Nephron progenitor cell (in vitro differentiated cells): Measurements from ENCODE around the gene ABCG1.
A peak's percentile ranks its signal among the peaks of the same experiment; 100 is the strongest.

ENCODE experiments used
- DNase-seq: peaks from one replicate; pipeline ENCODE4 v3.0.0; 2021
- H3K27ac Mint-ChIP-seq: 2 replicates; pipeline ENCODE4 v1.8.0; 2021; ENCODE audit warnings: mild to moderate bottlenecking, moderate library complexity, mixed read lengths
- H3K27me3 Mint-ChIP-seq: 2 replicates; pipeline ENCODE4 v1.8.0; 2021; ENCODE audit warnings: mild to moderate bottlenecking, low read depth, mixed read lengths; ENCODE audit not compliant: poor library complexity
- H3K36me3 Mint-ChIP-seq: 2 replicates; pipeline ENCODE4 v1.8.0; 2021; ENCODE audit warnings: low read depth, mixed read lengths
- H3K4me1 Mint-ChIP-seq: 2 replicates; pipeline ENCODE4 v1.8.0; 2021; ENCODE audit warnings: mixed read lengths
- H3K4me3 Mint-ChIP-seq: 2 replicates; pipeline ENCODE4 v1.8.0; 2021; ENCODE audit warnings: mild to moderate bottlenecking, moderate library complexity, mixed read lengths
- H3K9me3 Mint-ChIP-seq: 2 replicates; pipeline ENCODE4 v1.8.0; 2021; ENCODE audit warnings: mild to moderate bottlenecking, moderate library complexity, mixed read lengths
- TF ChIP-seq, protein P1 (sequence below): fragments of 200-600 bp; sonication (generic); IDR thresholded peaks from 2 replicates; pipeline ENCODE4 v1.5.0; 2021; ENCODE audit warnings: antibody characterized with exemption

Gene ABCG1

DNA sequence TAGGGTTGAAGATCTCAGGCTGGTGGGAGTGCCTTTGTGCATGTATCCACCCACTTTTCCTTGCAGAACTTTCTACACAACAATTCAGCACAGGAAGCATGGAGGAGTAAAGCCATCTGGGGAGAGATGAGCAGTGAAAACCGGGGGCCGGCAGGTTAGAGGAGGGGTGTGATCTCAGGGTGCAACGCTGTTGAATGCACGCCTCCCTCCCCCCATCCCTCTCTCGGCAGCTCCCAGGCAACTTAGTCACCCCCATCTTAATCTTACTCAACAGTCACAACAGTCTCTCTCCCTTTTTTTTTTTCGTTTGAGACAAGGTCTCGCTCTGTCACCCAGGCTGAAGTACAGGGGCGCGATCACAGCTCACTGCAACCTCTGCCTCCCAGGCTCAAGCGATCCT lies 16.6 kb upstream of the ABCG1 start:
- TF ChIP-seq, protein P1, sequence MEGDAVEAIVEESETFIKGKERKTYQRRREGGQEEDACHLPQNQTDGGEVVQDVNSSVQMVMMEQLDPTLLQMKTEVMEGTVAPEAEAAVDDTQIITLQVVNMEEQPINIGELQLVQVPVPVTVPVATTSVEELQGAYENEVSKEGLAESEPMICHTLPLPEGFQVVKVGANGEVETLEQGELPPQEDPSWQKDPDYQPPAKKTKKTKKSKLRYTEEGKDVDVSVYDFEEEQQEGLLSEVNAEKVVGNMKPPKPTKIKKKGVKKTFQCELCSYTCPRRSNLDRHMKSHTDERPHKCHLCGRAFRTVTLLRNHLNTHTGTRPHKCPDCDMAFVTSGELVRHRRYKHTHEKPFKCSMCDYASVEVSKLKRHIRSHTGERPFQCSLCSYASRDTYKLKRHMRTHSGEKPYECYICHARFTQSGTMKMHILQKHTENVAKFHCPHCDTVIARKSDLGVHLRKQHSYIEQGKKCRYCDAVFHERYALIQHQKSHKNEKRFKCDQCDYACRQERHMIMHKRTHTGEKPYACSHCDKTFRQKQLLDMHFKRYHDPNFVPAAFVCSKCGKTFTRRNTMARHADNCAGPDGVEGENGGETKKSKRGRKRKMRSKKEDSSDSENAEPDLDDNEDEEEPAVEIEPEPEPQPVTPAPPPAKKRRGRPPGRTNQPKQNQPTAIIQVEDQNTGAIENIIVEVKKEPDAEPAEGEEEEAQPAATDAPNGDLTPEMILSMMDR, result no peak
- Mint-ChIP-seq H3K36me3 (peaks cover 23% of the 10 kb centered on the region), H3K9me3 (peaks cover 45% of the 10 kb centered on the region), H3K4me3 (no peak overlapping the region), H3K27ac (no peak overlapping the region), H3K27me3 (no peaks in the 10 kb centered on the region), H3K4me1 (peaks cover 17% of the 10 kb centered on the region)
- DNase-seq, result no peak

DNA sequence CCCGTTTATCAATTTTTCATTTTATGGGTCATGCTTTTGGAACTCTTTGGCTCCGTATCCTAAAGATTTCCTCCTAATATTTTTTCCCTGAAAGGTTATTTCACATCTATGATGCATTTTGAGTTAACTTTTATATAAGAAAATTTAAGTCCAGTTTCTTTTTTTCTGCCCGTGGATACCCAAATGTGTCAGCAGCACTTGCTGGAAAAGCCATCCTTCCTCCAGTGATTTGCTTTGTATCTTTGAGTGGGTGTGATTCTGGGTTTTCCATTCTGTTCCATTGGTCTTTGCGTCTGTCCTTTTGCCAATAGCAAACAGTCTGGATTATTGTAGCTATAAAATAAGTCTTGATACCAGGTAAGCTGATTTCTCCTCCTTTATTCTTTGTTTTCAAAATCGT lies 15.6 kb upstream of the ABCG1 start:
- H3K27ac Mint-ChIP-seq, result no peak overlapping the region
- H3K36me3 Mint-ChIP-seq, result peaks cover 23% of the 10 kb centered on the region
- TF ChIP-seq, protein P1, result no peak
- peaks cover 40% of the 10 kb centered on the region for H3K9me3 Mint-ChIP-seq
- no peak overlapping the region for H3K4me3 Mint-ChIP-seq
- peaks cover 20% of the 10 kb centered on the region for H3K4me1 Mint-ChIP-seq
- DNase-seq, result no peak
- H3K27me3 Mint-ChIP-seq, result no peaks in the 10 kb centered on the region

DNA sequence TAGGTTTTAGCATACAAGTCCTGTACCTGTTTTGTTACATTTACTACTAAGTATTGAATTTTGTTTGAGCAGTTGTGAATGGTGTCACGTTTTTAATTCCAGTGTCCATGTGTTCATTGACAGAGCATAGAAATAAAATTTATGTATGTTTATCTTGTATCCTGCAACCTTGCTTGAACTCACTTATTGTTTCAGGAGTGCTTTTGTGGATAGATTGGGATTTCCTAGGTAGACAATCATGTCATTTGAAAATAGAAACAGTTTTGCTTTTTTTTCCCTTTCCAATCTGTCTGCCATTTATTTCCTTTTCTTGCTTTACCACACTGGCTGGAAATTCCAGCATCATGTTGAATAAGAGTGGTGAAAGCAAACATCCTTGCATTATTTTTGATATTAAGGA lies 15.0 kb upstream of the ABCG1 start:
- Mint-ChIP-seq H3K27ac (no peak overlapping the region), H3K4me1 (peaks cover 26% of the 10 kb centered on the region), H3K9me3 (peaks cover 41% of the 10 kb centered on the region), H3K4me3 (no peak overlapping the region), H3K36me3 (peaks cover 23% of the 10 kb centered on the region), H3K27me3 (no peaks in the 10 kb centered on the region)
- TF ChIP-seq, protein P1, result no peak
- DNase-seq, result no peak

DNA sequence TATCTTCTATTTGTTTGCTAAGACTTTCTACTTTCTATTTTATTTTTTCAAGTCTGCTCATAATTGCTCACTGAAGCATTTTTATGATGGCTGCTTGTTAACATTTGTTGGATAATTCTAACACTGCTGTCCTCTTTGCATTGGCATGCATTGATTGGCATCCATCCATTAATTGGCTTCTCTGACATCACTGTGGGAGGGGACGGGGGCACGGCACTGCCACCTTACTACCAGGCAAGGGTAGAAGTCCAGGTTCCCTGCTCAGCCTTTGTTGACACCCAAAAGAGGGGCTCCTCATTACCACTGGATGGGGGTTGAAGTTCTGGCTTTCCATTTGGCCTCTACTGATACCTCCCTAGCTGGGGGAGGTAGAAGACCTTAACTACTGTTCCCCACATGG lies 11.5 kb upstream of the ABCG1 start:
- TF ChIP-seq, protein P1, result no peak
- peaks cover 52% of the 10 kb centered on the region for H3K9me3 Mint-ChIP-seq
- peaks cover 23% of the 10 kb centered on the region for H3K36me3 Mint-ChIP-seq
- peaks cover 31% of the 10 kb centered on the region for H3K4me1 Mint-ChIP-seq
- no peak overlapping the region for H3K27ac Mint-ChIP-seq
- peaks cover 5% of the 10 kb centered on the region for H3K27me3 Mint-ChIP-seq
- no peak for DNase-seq
- H3K4me3 Mint-ChIP-seq, result no peak overlapping the region

DNA sequence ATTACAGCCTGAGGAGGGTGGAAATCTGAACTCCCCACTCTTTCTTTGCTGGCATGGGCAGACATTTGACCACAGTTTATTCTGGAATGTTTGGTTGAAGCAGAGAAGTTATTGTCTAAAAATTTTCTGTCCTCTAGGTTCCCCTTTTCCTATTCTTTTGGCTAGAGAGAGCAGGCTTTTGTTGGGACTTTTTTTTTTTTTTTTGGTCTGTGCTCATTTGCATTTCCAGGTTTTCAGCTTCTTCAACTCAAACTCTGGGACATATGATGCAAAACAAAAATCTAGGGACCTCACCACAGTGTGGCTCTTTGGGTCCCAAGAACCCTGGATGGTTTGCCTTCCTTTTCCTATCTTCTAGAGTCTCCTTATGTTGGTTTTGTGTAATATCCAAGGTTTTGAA lies 10.9 kb upstream of the ABCG1 start:
- Mint-ChIP-seq H3K36me3 (peaks cover 23% of the 10 kb centered on the region), H3K4me1 (peaks cover 29% of the 10 kb centered on the region), H3K27me3 (peaks cover 5% of the 10 kb centered on the region), H3K27ac (no peak overlapping the region), H3K9me3 (peaks cover 52% of the 10 kb centered on the region), H3K4me3 (no peak overlapping the region)
- no peak for DNase-seq
- TF ChIP-seq, protein P1, result no peak

DNA sequence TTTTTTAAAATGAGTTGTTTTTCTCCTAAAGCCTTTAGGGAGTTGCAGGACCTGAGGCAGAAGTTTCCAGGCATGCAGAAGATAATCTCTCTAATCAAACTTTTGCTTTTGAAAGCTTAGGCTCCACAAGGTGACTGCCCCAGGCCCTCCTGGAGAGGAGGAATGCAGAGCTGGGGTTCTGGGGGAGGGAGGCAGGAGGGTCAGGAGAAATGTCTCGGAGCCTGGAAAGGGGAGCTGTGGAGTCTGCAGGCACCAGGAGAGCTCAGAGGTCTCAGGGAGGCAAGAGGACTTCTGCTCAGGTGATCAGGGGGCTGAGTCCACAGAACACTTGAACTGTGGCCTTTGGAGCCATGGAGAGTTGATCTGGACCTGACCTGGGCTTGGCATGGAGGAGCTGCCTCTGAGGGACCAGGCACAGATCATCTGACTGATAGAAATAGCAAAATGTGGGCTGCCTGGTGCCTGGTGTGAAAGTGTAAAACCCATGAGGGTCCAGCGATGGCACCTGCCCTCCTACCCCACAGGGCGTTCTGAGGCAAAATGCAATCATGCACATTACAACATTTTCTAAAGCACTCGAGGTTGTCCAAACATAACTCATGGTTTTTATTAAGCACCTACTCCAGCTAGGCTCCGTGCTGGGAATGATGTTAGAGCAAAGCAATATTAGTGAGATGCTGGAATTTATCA lies 10.0 kb upstream of the ABCG1 start:
- Mint-ChIP-seq H3K36me3 (peaks cover 23% of the 10 kb centered on the region), H3K9me3 (peaks cover 49% of the 10 kb centered on the region), H3K27me3 (peaks cover 9% of the 10 kb centered on the region), H3K4me1 (peaks cover 29% of the 10 kb centered on the region), H3K4me3 (no peak overlapping the region), H3K27ac (peak overlapping the region; percentile 68)
- TF ChIP-seq, protein P1, result no peak
- no peak for DNase-seq
